Stimulated activated CD8-positive, alpha-beta memory T cell treated with anti-CD3 and anti-CD28 coated beads, Interleukin-2, amount 100 ng/mL, for 48 hours (primary cell): ENCODE data around the gene DIS3L2.
"Not testable (repeated sequence)": the region's sequence is repeated elsewhere in the genome, so short reads cannot be mapped to it uniquely, and the experiment has no call there.

ENCODE experiments used
- DNase-seq, 2 donors: peaks; one replicate each; pipeline ENCODE4 v3.0.0-alpha.2; 2020; ENCODE audit warnings: low read depth in 2 of 2

The DIS3L2 gene

GRCh38 chr2:232332940-232333259, 371.4 kb downstream of the DIS3L2 start:
- DNase-seq, result no peak

- DNase-seq, result no peak
Observed at GRCh38 chr2:232333361-232334135, 372.0 kb downstream of the DIS3L2 start.

- not testable (repeated sequence) for DNase-seq
Observed at GRCh38 chr2:232334136-232334884, 372.8 kb downstream of the DIS3L2 start.

GRCh38 chr2:232334885-232335205, 373.3 kb downstream of the DIS3L2 start:
- not testable (repeated sequence) for DNase-seq

- not testable (repeated sequence) for DNase-seq
Observed at GRCh38 chr2:232335206-232335858, 373.8 kb downstream of the DIS3L2 start.

- DNase-seq, result no peak
Observed at GRCh38 chr2:232335859-232336215, 374.3 kb downstream of the DIS3L2 start.

- no peak for DNase-seq
Observed at GRCh38 chr2:232336241-232336736, 374.8 kb downstream of the DIS3L2 start.

GRCh38 chr2:232336981-232337720, 375.6 kb downstream of the DIS3L2 start:
- DNase-seq, result no peak

- not testable (repeated sequence) for DNase-seq
Observed at GRCh38 chr2:232338094-232338758, 376.7 kb downstream of the DIS3L2 start.

GRCh38 chr2:232338759-232339106, 377.2 kb downstream of the DIS3L2 start:
- DNase-seq, result no peak

GRCh38 chr2:232339121-232340081, 377.9 kb downstream of the DIS3L2 start:
- DNase-seq, result no peak

GRCh38 chr2:232340171-232340935, 378.8 kb downstream of the DIS3L2 start:
- DNase-seq, result no peak

GRCh38 chr2:232341061-232341738, 379.7 kb downstream of the DIS3L2 start:
- no peak for DNase-seq

- no peak for DNase-seq
Observed at GRCh38 chr2:232341739-232342126, 380.2 kb downstream of the DIS3L2 start.

- DNase-seq, result no peak
Observed at GRCh38 chr2:232342635-232343565, 381.4 kb downstream of the DIS3L2 start.

GRCh38 chr2:232343821-232344220, 382.3 kb downstream of the DIS3L2 start:
- DNase-seq, result no peak

GRCh38 chr2:232345251-232345650, 383.7 kb downstream of the DIS3L2 start:
- no peak for DNase-seq

GRCh38 chr2:232347369-232347768, 385.9 kb downstream of the DIS3L2 start:
- DNase-seq, result no peak
